ENCODE data around the gene PSMG2. TPM values are rescaled to one million over a fixed set of nuclear protein-coding genes. Genes with fewer than 3 reads are reported as not detected.

PSMG2 gene
- polyA plus RNA-seq, 1 of the 3 experiments (the other 2 are of a cell fraction), result 36.0 TPM

DNA sequence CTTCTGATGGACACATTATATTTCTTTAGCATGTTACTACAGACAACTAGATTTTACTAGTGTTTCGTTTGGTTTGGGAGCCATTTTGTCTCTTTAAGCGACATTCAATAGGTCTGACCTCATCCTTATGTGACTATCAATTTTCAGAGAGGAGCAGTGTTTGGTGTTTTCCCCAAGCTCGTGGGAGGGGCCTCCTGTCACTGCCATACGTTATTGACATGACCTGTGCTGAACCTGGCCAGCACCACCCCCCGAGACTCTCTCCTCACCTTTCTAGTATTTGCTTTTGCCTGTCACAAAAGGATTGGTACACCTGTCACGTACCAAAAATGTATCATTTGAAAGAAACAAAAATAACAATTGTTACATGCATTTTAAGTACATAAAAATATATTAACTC lies 69.3 kb downstream of the PSMG2 start:
- H3K79me2 ChIP-seq (ENCODE audit: insufficient read depth), result no peaks in the 10 kb centered on the region
- no peaks in the 10 kb centered on the region for H3K27me3 ChIP-seq (ENCODE audit: insufficient read depth)
- no peak overlapping the region for H3K4me3 ChIP-seq (ENCODE audit: low read depth in 2 of 2, low read length in 1 of 2)
- no peaks in the 10 kb centered on the region for H4K20me1 ChIP-seq (ENCODE audit: insufficient read depth)
- ChIA-PET CTCF (no interaction called here), POLR2A (no interaction called here)
- H3K27ac ChIP-seq (ENCODE audit: low read depth in 2 of 2, low read length in 1 of 2), result no peak overlapping the region
- H3K9ac ChIP-seq, result no peak overlapping the region
- 58% methylated on average over 6 of the region's 6 CpGs for WGBS (ENCODE audit: low lambda C conversion rate)
- no peaks in the 10 kb centered on the region for H3K4me1 ChIP-seq (ENCODE audit: control insufficient read depth in 1 of 2, insufficient read depth in 2 of 2, low read depth in 1 of 2, low read length in 1 of 2)
- H3K9me3 ChIP-seq, result no peaks in the 10 kb centered on the region
- no peak for DNase-seq
- H2AFZ ChIP-seq (ENCODE audit: low read depth), result no peak overlapping the region
- no peaks in the 10 kb centered on the region for H3K9me2 ChIP-seq
- H3F3A ChIP-seq (replicated peaks; ENCODE audit: insufficient read depth), result no peaks in the 10 kb centered on the region
- no peaks in the 10 kb centered on the region for H3K36me3 ChIP-seq (replicated peaks in 1 of 2; ENCODE audit: control insufficient read depth in 1 of 2, insufficient read depth in 2 of 2, low read length in 1 of 2)
- TF ChIP-seq ELF1 (IDR thresholded peaks at IDR 0.05) (no peak), TCF12 (IDR thresholded peaks at IDR 0.05) (no peak), RCOR1 (IDR thresholded peaks at IDR 0.05; ENCODE audit: low read length) (no peak), RAD21 (IDR thresholded peaks at IDR 0.05; ENCODE audit: low read length) (no peak), SMC3 (IDR thresholded peaks at IDR 0.05; ENCODE audit: low read depth, low read length) (no peak), NFIC (IDR thresholded peaks at IDR 0.05; ENCODE audit: borderline replicate concordance) (no peak), IRF3 (IDR thresholded peaks at IDR 0.05; ENCODE audit: low read depth, low read length) (no peak)
- H3K4me2 ChIP-seq, result no peak overlapping the region

DNA sequence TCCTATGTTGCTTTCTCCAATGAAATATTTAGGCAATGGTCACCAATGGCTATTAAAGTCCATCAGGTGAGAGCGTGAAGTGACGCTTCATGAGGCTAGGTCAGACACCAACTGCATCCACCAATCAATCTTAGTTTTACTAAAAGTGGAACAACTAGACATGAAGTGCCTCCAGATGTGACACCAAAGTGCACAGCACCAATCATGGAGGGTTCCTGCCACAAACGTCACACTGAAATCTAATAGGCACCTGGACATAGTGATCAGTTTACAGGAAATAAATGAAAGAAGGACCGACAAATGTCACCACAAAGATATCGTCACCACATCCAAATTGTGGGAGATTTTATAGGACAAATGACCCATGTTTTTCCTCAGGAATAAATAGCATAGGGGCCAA lies 70.5 kb downstream of the PSMG2 start:
- Histone ChIP-seq H3K36me3 (replicated peaks in 1 of 2; ENCODE audit: control insufficient read depth in 1 of 2, insufficient read depth in 2 of 2, low read length in 1 of 2) (no peaks in the 10 kb centered on the region), H2AFZ (ENCODE audit: low read depth) (no peak overlapping the region), H3K79me2 (ENCODE audit: insufficient read depth) (no peaks in the 10 kb centered on the region), H4K20me1 (ENCODE audit: insufficient read depth) (no peaks in the 10 kb centered on the region), H3K9me3 (no peaks in the 10 kb centered on the region), H3K27ac (ENCODE audit: low read depth in 2 of 2, low read length in 1 of 2) (no peak overlapping the region), H3K27me3 (ENCODE audit: insufficient read depth) (no peaks in the 10 kb centered on the region), H3K9ac (no peak overlapping the region), H3K4me3 (ENCODE audit: low read depth in 2 of 2, low read length in 1 of 2) (no peak overlapping the region), H3K4me2 (no peak overlapping the region), H3K9me2 (no peaks in the 10 kb centered on the region), H3K4me1 (ENCODE audit: control insufficient read depth in 1 of 2, insufficient read depth in 2 of 2, low read depth in 1 of 2, low read length in 1 of 2) (no peaks in the 10 kb centered on the region), H3F3A (replicated peaks; ENCODE audit: insufficient read depth) (no peaks in the 10 kb centered on the region)
- CTCF ChIA-PET, result interaction anchor here (1.4 kb wide), 1 partner anchor 10 kb away, joined by 3 read pairs; no protein-coding TSS in a partner anchor
- TF ChIP-seq ELF1 (IDR thresholded peaks at IDR 0.05) (no peak), FOSL2 (IDR thresholded peaks at IDR 0.05; ENCODE audit: borderline replicate concordance, low read depth) (no peak), SMC3 (IDR thresholded peaks at IDR 0.05; ENCODE audit: low read depth, low read length) (no peak), RXRA (IDR thresholded peaks at IDR 0.05; ENCODE audit: borderline replicate concordance, low read depth) (no peak), RAD21 (IDR thresholded peaks at IDR 0.05; ENCODE audit: low read length) (no peak), EP300 (IDR thresholded peaks at IDR 0.05; ENCODE audit: borderline replicate concordance in 1 of 2, low read depth in 1 of 2, low read length in 1 of 2) (no peak), REST (IDR thresholded peaks at IDR 0.05; ENCODE audit: low read depth, low read length) (no peak), TCF12 (IDR thresholded peaks at IDR 0.05) (no peak)
- 90% methylated on average over 5 of the region's 5 CpGs for WGBS (ENCODE audit: low lambda C conversion rate)
- POLR2A ChIA-PET, result no interaction called here
- DNase-seq, result no peak
